ENCODE measurements around the gene DYNC1LI2.
"Not testable (repeated sequence)": the region's sequence is repeated elsewhere in the genome, so short reads cannot be mapped to it uniquely, and the experiment has no call there.

DYNC1LI2 gene

DNA sequence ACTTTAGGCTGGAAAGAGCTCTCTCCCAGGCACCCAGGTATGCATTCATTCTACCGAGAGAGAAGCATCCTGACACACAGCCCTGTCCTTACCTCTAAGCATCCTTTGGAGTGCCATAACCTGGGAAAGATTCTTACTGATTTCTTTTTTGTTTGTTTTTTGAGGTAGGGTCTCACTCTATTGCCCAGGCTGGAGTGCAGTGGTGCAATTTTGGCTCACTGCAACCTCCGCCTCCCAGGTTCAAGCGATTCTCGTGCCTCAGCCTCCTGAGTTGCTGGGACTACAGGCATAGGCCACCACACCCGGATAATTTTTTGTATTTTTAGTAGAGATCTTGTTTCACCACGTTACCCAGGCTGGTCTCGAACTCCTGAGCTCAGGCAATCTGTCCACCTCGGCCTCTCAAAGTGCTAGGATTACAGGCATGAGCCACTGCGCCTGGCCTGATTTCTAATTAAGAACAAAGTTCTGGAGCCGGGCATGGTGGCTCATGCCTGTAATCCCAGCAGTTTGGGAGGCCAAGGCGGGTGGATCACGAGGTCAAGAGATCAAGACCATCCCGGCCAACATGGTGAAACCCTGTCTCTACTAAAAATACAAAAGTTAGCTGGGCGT, 65.8 kb downstream of the DYNC1LI2 start:
- H3K36me3 ChIP-seq (replicated peaks in 1 of 2; ENCODE audit: control insufficient read depth in 2 of 2, insufficient read depth in 2 of 2, low read length in 2 of 2); H2BK120ac ChIP-seq (ENCODE audit: low read depth, low read length); DNase-seq (ENCODE audit: low spot score); H4K91ac ChIP-seq (ENCODE audit: low read depth, low read length, poor library complexity); H3K9me3 ChIP-seq (replicated peaks in 1 of 2; ENCODE audit: control insufficient read depth in 2 of 2, insufficient read depth in 1 of 2, low read depth in 1 of 2, low read length in 2 of 2); H2BK15ac ChIP-seq (ENCODE audit: low read length); H3K4me3 ChIP-seq (ENCODE audit: low read length in 2 of 2); H4K8ac ChIP-seq (ENCODE audit: low read depth, low read length); H2BK12ac ChIP-seq (ENCODE audit: low read length); H2AFZ ChIP-seq (ENCODE audit: low read length); H2AK5ac ChIP-seq (ENCODE audit: low read depth, low read length); H3K4me2 ChIP-seq (ENCODE audit: insufficient read depth, low read length, poor library complexity, severe bottlenecking); H3K79me1 ChIP-seq (ENCODE audit: low read depth, low read length); H3K23ac ChIP-seq (ENCODE audit: low read depth, low read length, poor library complexity); H3K27me3 ChIP-seq (ENCODE audit: control insufficient read depth in 3 of 3, insufficient read depth in 3 of 3, low read depth in 1 of 3, low read length in 3 of 3); H3K14ac ChIP-seq (ENCODE audit: low read length); H2BK5ac ChIP-seq (ENCODE audit: low read length); H3K9ac ChIP-seq (ENCODE audit: low read depth, low read length, poor library complexity); H3K4ac ChIP-seq (ENCODE audit: low read length); H3K4me1 ChIP-seq (ENCODE audit: control insufficient read depth in 2 of 2, insufficient read depth in 1 of 2, low read depth in 1 of 2, low read length in 2 of 2); H3K18ac ChIP-seq (ENCODE audit: low read length); H3K27ac ChIP-seq (replicated peaks; ENCODE audit: low read length): not testable (repeated sequence)
- WGBS, 2 donors (ENCODE audit: extremely low coverage in 2 of 2, insufficient read length in 2 of 2, insufficient replicate concordance in 1 of 2), result no CpG with 5 or more reads among the region's 14 CpGs

GRCh38 chr16:66682271-66682670, 69.1 kb downstream of the DYNC1LI2 start:
- H2BK5ac ChIP-seq (ENCODE audit: low read length), result no peak overlapping the region
- H2BK120ac ChIP-seq (ENCODE audit: low read depth, low read length), result no peak overlapping the region
- H3K9me3 ChIP-seq (replicated peaks in 1 of 2; ENCODE audit: control insufficient read depth in 2 of 2, insufficient read depth in 1 of 2, low read depth in 1 of 2, low read length in 2 of 2), result peaks cover 0 to 2% of the 10 kb centered on the region in 2 donors
- H2AK5ac ChIP-seq (ENCODE audit: low read depth, low read length), result no peak overlapping the region
- no peak overlapping the region for H4K91ac ChIP-seq (ENCODE audit: low read depth, low read length, poor library complexity)
- H3K4me2 ChIP-seq (ENCODE audit: insufficient read depth, low read length, poor library complexity, severe bottlenecking), result no peak overlapping the region
- no peak overlapping the region for H2BK12ac ChIP-seq (ENCODE audit: low read length)
- H3K27me3 ChIP-seq (ENCODE audit: control insufficient read depth in 3 of 3, insufficient read depth in 3 of 3, low read depth in 1 of 3, low read length in 3 of 3), result no peaks in the 10 kb centered on the region
- no peak overlapping the region for H2AFZ ChIP-seq (ENCODE audit: low read length)
- no CpG with 5 or more reads among the region's 1 CpG for WGBS, 2 donors (ENCODE audit: extremely low coverage in 2 of 2, insufficient read length in 2 of 2, insufficient replicate concordance in 1 of 2)
- H3K4ac ChIP-seq (ENCODE audit: low read length), result no peak overlapping the region
- no peaks in the 10 kb centered on the region for H3K36me3 ChIP-seq (replicated peaks in 1 of 2; ENCODE audit: control insufficient read depth in 2 of 2, insufficient read depth in 2 of 2, low read length in 2 of 2)
- peaks cover 0 to 3% of the 10 kb centered on the region in 2 donors for H3K4me1 ChIP-seq (ENCODE audit: control insufficient read depth in 2 of 2, insufficient read depth in 1 of 2, low read depth in 1 of 2, low read length in 2 of 2)
- no peak overlapping the region for H3K18ac ChIP-seq (ENCODE audit: low read length)
- H3K23ac ChIP-seq (ENCODE audit: low read depth, low read length, poor library complexity), result no peak overlapping the region
- H4K8ac ChIP-seq (ENCODE audit: low read depth, low read length), result no peak overlapping the region
- H2BK15ac ChIP-seq (ENCODE audit: low read length), result no peak overlapping the region
- no peak overlapping the region for H3K27ac ChIP-seq (replicated peaks; ENCODE audit: low read length)
- no peak overlapping the region for H3K4me3 ChIP-seq (ENCODE audit: low read length in 2 of 2)
- no peak overlapping the region for H3K9ac ChIP-seq (ENCODE audit: low read depth, low read length, poor library complexity)
- DNase-seq (ENCODE audit: low spot score), result no peak
- H3K14ac ChIP-seq (ENCODE audit: low read length), result no peak overlapping the region
- H3K79me1 ChIP-seq (ENCODE audit: low read depth, low read length), result no peaks in the 10 kb centered on the region

DNA sequence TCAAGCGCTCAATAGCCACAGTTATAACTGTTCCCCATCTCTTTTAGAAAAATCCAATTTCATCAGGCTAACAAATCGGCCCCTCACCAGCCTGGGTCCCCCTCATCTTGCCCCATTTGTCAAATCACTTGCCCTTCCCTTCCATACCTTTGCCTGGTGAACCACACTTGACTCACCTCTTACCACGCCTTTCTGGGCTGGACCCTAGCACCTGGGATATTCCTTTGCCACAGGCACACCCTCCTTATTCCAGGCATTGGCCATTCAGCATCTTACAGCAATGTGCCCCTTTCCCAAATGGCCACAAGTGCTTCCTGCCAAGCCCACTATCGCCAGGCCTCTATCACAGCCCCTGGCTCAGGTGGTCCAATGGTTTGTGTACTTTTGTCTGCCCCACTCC, 69.7 kb downstream of the DYNC1LI2 start:
- Histone ChIP-seq H4K8ac (ENCODE audit: low read depth, low read length) (no peak overlapping the region), H2BK15ac (ENCODE audit: low read length) (no peak overlapping the region), H3K27me3 (ENCODE audit: control insufficient read depth in 3 of 3, insufficient read depth in 3 of 3, low read depth in 1 of 3, low read length in 3 of 3) (no peaks in the 10 kb centered on the region), H3K9ac (ENCODE audit: low read depth, low read length, poor library complexity) (no peak overlapping the region), H2AK5ac (ENCODE audit: low read depth, low read length) (no peak overlapping the region), H2BK5ac (ENCODE audit: low read length) (no peak overlapping the region), H3K27ac (replicated peaks; ENCODE audit: low read length) (no peak overlapping the region), H3K9me3 (replicated peaks in 1 of 2; ENCODE audit: control insufficient read depth in 2 of 2, insufficient read depth in 1 of 2, low read depth in 1 of 2, low read length in 2 of 2) (peaks cover 0 to 2% of the 10 kb centered on the region in 2 donors), H3K4me2 (ENCODE audit: insufficient read depth, low read length, poor library complexity, severe bottlenecking) (no peak overlapping the region), H2BK120ac (ENCODE audit: low read depth, low read length) (no peak overlapping the region), H4K91ac (ENCODE audit: low read depth, low read length, poor library complexity) (no peak overlapping the region), H3K23ac (ENCODE audit: low read depth, low read length, poor library complexity) (no peak overlapping the region), H3K14ac (ENCODE audit: low read length) (no peak overlapping the region), H3K79me1 (ENCODE audit: low read depth, low read length) (no peaks in the 10 kb centered on the region), H3K4ac (ENCODE audit: low read length) (no peak overlapping the region), H3K4me3 (ENCODE audit: low read length in 2 of 2) (no peak overlapping the region), H2AFZ (ENCODE audit: low read length) (no peak overlapping the region), H2BK12ac (ENCODE audit: low read length) (no peak overlapping the region), H3K36me3 (replicated peaks in 1 of 2; ENCODE audit: control insufficient read depth in 2 of 2, insufficient read depth in 2 of 2, low read length in 2 of 2) (no peaks in the 10 kb centered on the region), H3K4me1 (ENCODE audit: control insufficient read depth in 2 of 2, insufficient read depth in 1 of 2, low read depth in 1 of 2, low read length in 2 of 2) (peaks cover 0 to 3% of the 10 kb centered on the region in 2 donors), H3K18ac (ENCODE audit: low read length) (no peak overlapping the region)
- no CpG with 5 or more reads among the region's 4 CpGs for WGBS, 2 donors (ENCODE audit: extremely low coverage in 2 of 2, insufficient read length in 2 of 2, insufficient replicate concordance in 1 of 2)
- no peak for DNase-seq (ENCODE audit: low spot score)

DNA sequence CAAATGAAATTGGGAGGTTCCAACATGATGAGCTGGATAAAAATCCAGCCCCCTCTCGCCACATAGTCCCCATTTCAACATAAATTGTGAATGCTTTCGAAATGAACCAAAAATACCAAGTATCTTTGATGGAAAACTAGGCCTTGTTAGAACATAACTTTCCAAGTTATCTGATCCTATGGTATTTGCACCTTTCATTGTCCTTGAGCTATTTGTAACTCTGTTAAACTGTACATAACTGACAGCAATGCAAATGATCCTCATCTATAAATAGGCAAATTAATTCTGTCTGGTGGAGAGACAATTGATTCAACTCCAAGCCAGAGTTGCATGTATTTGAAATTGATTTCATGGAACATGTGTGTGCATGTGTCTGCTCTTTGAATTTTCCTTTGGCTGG, 73.1 kb downstream of the DYNC1LI2 start:
- Histone ChIP-seq H3K4me2 (ENCODE audit: insufficient read depth, low read length, poor library complexity, severe bottlenecking) (no peak overlapping the region), H3K23ac (ENCODE audit: low read depth, low read length, poor library complexity) (no peak overlapping the region), H2BK15ac (ENCODE audit: low read length) (no peak overlapping the region), H3K18ac (ENCODE audit: low read length) (no peak overlapping the region), H3K4ac (ENCODE audit: low read length) (no peak overlapping the region), H3K27ac (replicated peaks; ENCODE audit: low read length) (no peak overlapping the region), H2AFZ (ENCODE audit: low read length) (no peak overlapping the region), H2BK120ac (ENCODE audit: low read depth, low read length) (no peak overlapping the region), H2BK12ac (ENCODE audit: low read length) (no peak overlapping the region), H3K9me3 (replicated peaks in 1 of 2; ENCODE audit: control insufficient read depth in 2 of 2, insufficient read depth in 1 of 2, low read depth in 1 of 2, low read length in 2 of 2) (no peaks in the 10 kb centered on the region), H3K79me1 (ENCODE audit: low read depth, low read length) (peaks cover 2% of the 10 kb centered on the region), H3K14ac (ENCODE audit: low read length) (no peak overlapping the region), H3K4me1 (ENCODE audit: control insufficient read depth in 2 of 2, insufficient read depth in 1 of 2, low read depth in 1 of 2, low read length in 2 of 2) (no peaks in the 10 kb centered on the region), H3K36me3 (replicated peaks in 1 of 2; ENCODE audit: control insufficient read depth in 2 of 2, insufficient read depth in 2 of 2, low read length in 2 of 2) (no peaks in the 10 kb centered on the region), H2AK5ac (ENCODE audit: low read depth, low read length) (no peak overlapping the region), H3K4me3 (ENCODE audit: low read length in 2 of 2) (no peak overlapping the region), H2BK5ac (ENCODE audit: low read length) (no peak overlapping the region), H3K27me3 (ENCODE audit: control insufficient read depth in 3 of 3, insufficient read depth in 3 of 3, low read depth in 1 of 3, low read length in 3 of 3) (no peaks in the 10 kb centered on the region), H3K9ac (ENCODE audit: low read depth, low read length, poor library complexity) (no peak overlapping the region), H4K8ac (ENCODE audit: low read depth, low read length) (no peak overlapping the region), H4K91ac (ENCODE audit: low read depth, low read length, poor library complexity) (no peak overlapping the region)
- DNase-seq (ENCODE audit: low spot score), result no peak
- WGBS, 2 donors (ENCODE audit: extremely low coverage in 2 of 2, insufficient read length in 2 of 2, insufficient replicate concordance in 1 of 2), result no CpG with 5 or more reads among the region's 2 CpGs
